CD4-positive, alpha-beta T cell (primary cell): ENCODE results near the gene KCNJ6. TPM values are rescaled to one million over a fixed set of nuclear protein-coding genes. Genes with fewer than 3 reads are reported as not detected.

Source experiments
- ATAC-seq: fragments of 200-7000 bp; cut with Tn5 transposase; one replicate; pipeline ENCODE4 v1.10.0; 2022; ENCODE audit warnings: mild to moderate bottlenecking; ENCODE audit not compliant: poor library complexity
- CTCF ChIA-PET: fragments of 350-600 bp; sonication (Branson Sonifier 250); formaldehyde crosslinking; loops from one replicate; lab custom pipeline; 2021; ENCODE audit warnings: antibody characterized with exemption, inconsistent platforms; lab: Charles Lee
- POLR2A ChIA-PET: fragments of 350-600 bp; sonication (Branson Sonifier 250); formaldehyde crosslinking; loops from one replicate; lab custom pipeline; 2021; ENCODE audit warnings: antibody characterized with exemption, inconsistent platforms; lab: Charles Lee
- DNase-seq, 14 experiments: peaks; one replicate each; pipeline ENCODE4 v3.0.0-alpha.2; 2013 to 2020; ENCODE audit warnings: mixed read lengths in 2 of 14
- H3K27ac ChIP-seq, 2 donors: one replicate each; pipeline versions ENCODE4 v1.5.1 to v1.7.0; 2013; ENCODE audit warnings: low read length in 2 of 2, low read depth in 1 of 2, mild to moderate bottlenecking in 1 of 2
- H3K27me3 ChIP-seq, 2 experiments: 1 replicate in 1 of 2; 2 replicates in 1 of 2; pipeline versions ENCODE4 v1.6.1 to v1.7.0; 2013; ENCODE audit warnings: low read length in 2 of 2, control low read depth in 1 of 2, mild to moderate bottlenecking in 1 of 2, moderate library complexity in 1 of 2; ENCODE audit not compliant: insufficient read depth in 2 of 2, control insufficient read depth in 1 of 2
- H3K36me3 ChIP-seq: one replicate; pipeline ENCODE4 v1.6.1; 2013; ENCODE audit warnings: low read length, control low read depth; ENCODE audit not compliant: insufficient read depth
- H3K4me1 ChIP-seq: one replicate; pipeline ENCODE4 v1.6.1; 2013; ENCODE audit warnings: low read length, control low read depth; ENCODE audit not compliant: insufficient read depth
- H3K4me3 ChIP-seq: one replicate; pipeline ENCODE4 v1.5.1; 2013; ENCODE audit warnings: mild to moderate bottlenecking, low read length, moderate library complexity
- H3K9me3 ChIP-seq, 2 experiments: 1 replicate in 1 of 2; 2 replicates in 1 of 2; pipeline versions ENCODE4 v1.6.1 to v1.7.0; 2013; ENCODE audit warnings: low read length in 2 of 2, mild to moderate bottlenecking in 2 of 2, control low read depth in 1 of 2, moderate library complexity in 1 of 2; ENCODE audit not compliant: control insufficient read depth in 1 of 2, insufficient read depth in 1 of 2
- H3K27ac Mint-ChIP-seq: one replicate; pipeline ENCODE4 v1.8.0; 2020; ENCODE audit warnings: mixed read lengths
- H3K27me3 Mint-ChIP-seq: one replicate; pipeline ENCODE4 v1.8.0; 2021; ENCODE audit warnings: mixed read lengths
- H3K36me3 Mint-ChIP-seq: one replicate; pipeline ENCODE4 v1.8.0; 2021; ENCODE audit warnings: low read depth, mixed read lengths
- H3K4me1 Mint-ChIP-seq: one replicate; pipeline ENCODE4 v1.8.0; 2021; ENCODE audit warnings: low read depth, mixed read lengths
- H3K4me3 Mint-ChIP-seq: one replicate; pipeline ENCODE4 v1.8.0; 2020; ENCODE audit warnings: mild to moderate bottlenecking, mixed read lengths
- H3K9me3 Mint-ChIP-seq: one replicate; pipeline ENCODE4 v1.8.0; 2020; ENCODE audit warnings: mixed read lengths
- CTCF ChIP-seq: fragments of 200-600 bp; IDR thresholded peaks from one replicate; pipeline ENCODE4 v1.8.0; 2022; ENCODE audit warnings: antibody characterized with exemption, mild to moderate bottlenecking
- intact Hi-C, 2 experiments: fragments of 100-400 bp; cut with DNase I in 1 of 2; cut with micrococcal nuclease in 1 of 2; formaldehyde crosslinking; loops; one replicate each; pipeline versions ENCODE4 v1.15.1 to v1.9.0; 2023 to 2025; cut with DNase I, micrococcal nuclease
- total RNA-seq, 174 experiments: library from RNA in 2 of 174; stranded (reverse) in 2 of 174; gene quantifications; one replicate each; pipeline ENCODE4 v1.2.3 and lab custom pipeline; 2021 to 2026

KCNJ6 gene
- total RNA-seq, 2 experiments from 2014 or later: not detected

DNA sequence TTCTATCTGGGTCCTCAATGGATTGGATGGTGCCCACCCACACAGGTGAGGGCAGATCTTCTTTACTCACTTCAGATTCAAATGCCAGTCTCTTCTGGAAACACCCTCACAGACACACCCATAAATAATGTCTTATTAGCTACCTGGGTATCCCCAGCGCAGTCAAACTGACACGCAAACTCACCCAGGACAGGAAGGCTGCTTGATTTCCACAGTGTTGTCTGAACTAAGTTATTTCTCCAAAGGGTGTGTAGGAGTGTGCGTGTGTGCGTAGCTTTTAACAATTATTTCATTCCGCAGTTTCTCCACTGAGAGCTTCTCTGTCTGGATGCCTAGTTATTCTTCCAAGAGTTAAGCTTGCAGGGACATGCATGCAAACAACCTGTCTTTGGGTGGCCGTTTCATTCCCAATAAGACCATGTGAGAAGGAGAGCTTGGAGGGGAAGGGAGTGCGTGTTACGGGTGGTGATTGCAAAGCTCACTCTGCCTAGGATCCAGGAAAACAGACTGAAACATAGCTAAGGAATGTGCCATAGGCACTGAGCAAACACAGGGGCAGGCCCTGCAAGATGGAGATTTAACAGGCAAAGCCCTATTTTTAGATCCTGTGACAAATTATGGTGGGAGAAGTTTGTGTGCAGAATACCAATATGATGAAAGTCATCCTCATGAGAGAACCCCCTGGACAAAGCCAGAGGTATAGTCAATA lies 280.0 kb downstream of the KCNJ6 start:
- ChIA-PET POLR2A (no interaction called here), CTCF (interaction anchor here (1.4 kb wide), 1 partner anchor 10 kb away, joined by 3 read pairs; no protein-coding TSS in a partner anchor)
- intact Hi-C loops: no loop called here
- no peaks in the 10 kb centered on the region for H3K4me1 ChIP-seq
- no peak overlapping the region for H3K4me3 Mint-ChIP-seq
- no peak for TF ChIP-seq CTCF
- H3K36me3 Mint-ChIP-seq: no peaks in the 10 kb centered on the region
- H3K36me3 ChIP-seq: no peaks in the 10 kb centered on the region
- no peak overlapping the region for H3K27ac Mint-ChIP-seq
- no peak for ATAC-seq
- no peak for DNase-seq
- peaks cover 55% of the 10 kb centered on the region for H3K27me3 Mint-ChIP-seq
- no peaks in the 10 kb centered on the region for H3K4me1 Mint-ChIP-seq
- no peaks in the 10 kb centered on the region for H3K9me3 Mint-ChIP-seq
- no peak overlapping the region for H3K27ac ChIP-seq
- no peak overlapping the region for H3K4me3 ChIP-seq
- H3K9me3 ChIP-seq: peaks cover 0 to 4% of the 10 kb centered on the region in 2 experiments
- peaks cover under 1 to 14% of the 10 kb centered on the region in 2 experiments for H3K27me3 ChIP-seq

- no peak overlapping the region for H3K4me3 Mint-ChIP-seq
Observed at GRCh38 chr21:37631319-37632117, 284.7 kb downstream of the KCNJ6 start.

GRCh38 chr21:37630872-37631271 lies 285.4 kb downstream of the KCNJ6 start:
- Mint-ChIP-seq H3K27ac (no peak overlapping the region), H3K36me3 (no peaks in the 10 kb centered on the region), H3K9me3 (no peaks in the 10 kb centered on the region), H3K4me3 (no peak overlapping the region), H3K27me3 (peaks cover 42% of the 10 kb centered on the region), H3K4me1 (no peaks in the 10 kb centered on the region)
- Histone ChIP-seq H3K27me3 (peaks cover 6 to 17% of the 10 kb centered on the region in 2 experiments), H3K4me3 (no peak overlapping the region), H3K4me1 (no peaks in the 10 kb centered on the region), H3K9me3 (peaks cover 0 to 4% of the 10 kb centered on the region in 2 experiments), H3K27ac (no peak overlapping the region), H3K36me3 (no peaks in the 10 kb centered on the region)
- POLR2A ChIA-PET: no interaction called here
- ATAC-seq (no peak), DNase-seq (no peak)
- intact Hi-C loops: no loop called here
- no peak for TF ChIP-seq CTCF
- CTCF ChIA-PET: no interaction called here

More at GRCh38 chr21:37631319-37632117, 284.7 kb downstream of the KCNJ6 start:
- H3K27ac Mint-ChIP-seq: no peak overlapping the region
- H3K36me3 Mint-ChIP-seq: no peaks in the 10 kb centered on the region
- H3K9me3 Mint-ChIP-seq: no peaks in the 10 kb centered on the region
- no peak overlapping the region for H3K27ac ChIP-seq
- H3K36me3 ChIP-seq: no peaks in the 10 kb centered on the region
- TF ChIP-seq CTCF: no peak
- peaks cover 6 to 17% of the 10 kb centered on the region in 2 experiments for H3K27me3 ChIP-seq
- peaks cover 48% of the 10 kb centered on the region for H3K27me3 Mint-ChIP-seq
- no peak for ATAC-seq
- no peak overlapping the region for H3K4me3 ChIP-seq
- ChIA-PET CTCF (no interaction called here), POLR2A (no interaction called here)
- DNase-seq: peak in 1 of 14 experiments; percentile 3
- intact Hi-C loops: no loop called here
- no peaks in the 10 kb centered on the region for H3K4me1 Mint-ChIP-seq
- H3K4me1 ChIP-seq: no peaks in the 10 kb centered on the region
- H3K9me3 ChIP-seq: peaks cover 0 to 4% of the 10 kb centered on the region in 2 experiments
